ENCODE results near the gene SLU7.
"Not testable (repeated sequence)": the region's sequence is repeated elsewhere in the genome, so short reads cannot be mapped to it uniquely, and the experiment has no call there.

SLU7 gene

DNA sequence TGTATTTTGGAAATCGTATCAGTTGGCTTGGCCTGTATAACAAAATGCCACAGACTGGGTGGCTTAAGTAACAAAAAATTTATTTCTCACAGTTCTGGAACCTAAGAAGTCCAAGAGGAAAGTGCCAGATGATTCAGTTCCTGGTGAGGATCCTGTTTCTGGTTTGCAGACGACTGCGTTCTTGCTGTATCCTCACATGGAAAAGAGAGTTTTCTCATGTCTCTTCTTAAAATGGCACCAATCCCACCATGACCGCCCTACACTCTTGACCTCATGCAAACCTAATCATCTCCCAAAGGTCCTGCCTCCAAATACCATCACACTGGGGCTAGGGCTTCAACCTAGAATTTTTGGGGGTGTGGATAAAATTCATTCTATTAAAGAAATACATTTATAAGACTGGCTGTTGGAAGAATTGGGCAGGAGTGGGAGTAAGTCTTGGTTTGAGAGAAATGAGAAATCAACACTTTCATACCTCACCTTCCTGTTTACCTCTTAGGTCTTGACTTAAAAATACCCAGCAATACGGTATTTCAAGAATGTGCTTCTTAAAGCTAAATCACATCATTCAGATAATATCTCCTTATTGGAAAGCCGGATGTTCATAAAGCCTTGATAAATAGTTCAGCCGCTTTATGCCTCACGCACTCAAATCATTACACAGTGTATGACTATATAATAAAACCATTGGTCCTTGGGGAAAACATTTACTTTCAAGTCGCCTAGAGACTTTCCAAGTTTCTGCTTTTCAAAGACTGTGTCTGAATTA, 31.5 kb upstream of the SLU7 start:
- DNase-seq, result no peak

DNA sequence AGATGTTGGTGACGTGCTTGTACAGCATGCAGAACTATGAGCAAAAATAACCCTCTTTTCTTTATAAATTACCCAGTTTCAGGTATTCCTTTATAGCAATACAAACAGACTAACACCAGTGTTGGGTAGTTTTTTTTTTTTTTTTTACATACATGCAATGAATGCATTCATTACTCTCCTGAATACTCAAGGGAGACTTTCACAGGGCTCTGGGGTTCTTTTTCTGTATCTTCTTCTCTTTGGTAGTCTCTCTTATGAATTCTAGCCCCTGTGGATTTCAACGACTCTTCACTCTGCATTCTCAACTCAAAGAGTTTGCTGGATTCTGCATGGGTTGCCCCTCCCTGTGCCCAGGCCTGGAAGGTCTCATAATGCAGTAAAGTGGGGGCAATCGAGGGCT, 30.6 kb upstream of the SLU7 start:
- DNase-seq, result no peak

DNA sequence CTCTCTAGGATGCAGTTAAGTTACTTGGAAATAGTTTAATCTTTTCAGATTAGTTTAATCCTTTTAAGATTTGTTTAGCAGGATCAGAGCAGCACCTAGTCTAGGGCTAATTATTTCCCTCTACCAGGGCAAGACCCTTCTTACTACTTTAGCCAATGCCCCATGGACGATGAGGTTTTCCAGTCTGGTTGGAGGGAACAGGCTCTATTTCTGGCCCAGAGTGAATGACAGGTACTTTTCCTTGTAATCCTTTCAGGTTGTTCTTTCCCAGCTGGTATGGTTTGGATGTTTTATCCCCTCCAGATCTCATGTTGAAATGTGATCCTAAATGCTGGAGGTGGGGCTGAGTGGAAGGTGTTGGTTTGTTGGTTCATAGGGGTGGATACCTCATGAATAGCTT, 30.0 kb upstream of the SLU7 start:
- DNase-seq, result no peak

DNA sequence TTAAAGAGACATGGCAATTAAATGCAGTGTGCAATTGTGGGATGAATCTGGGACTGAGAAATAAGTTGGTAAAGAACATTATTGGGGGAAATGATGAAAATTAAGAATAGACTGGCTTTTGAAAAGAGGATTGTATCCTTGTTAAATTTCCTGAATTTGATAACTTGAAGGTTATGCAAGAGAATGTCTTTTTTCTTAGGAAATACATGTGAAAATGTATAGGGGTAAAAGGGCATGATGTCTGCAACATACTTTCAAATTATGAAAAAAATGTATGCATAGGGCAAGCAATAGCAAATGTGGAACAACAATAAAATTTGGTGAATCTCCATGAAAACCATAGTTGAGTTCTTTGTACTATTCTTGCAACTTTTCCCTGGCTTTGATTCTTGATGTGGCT, 26.9 kb upstream of the SLU7 start:
- DNase-seq, result no peak

DNA sequence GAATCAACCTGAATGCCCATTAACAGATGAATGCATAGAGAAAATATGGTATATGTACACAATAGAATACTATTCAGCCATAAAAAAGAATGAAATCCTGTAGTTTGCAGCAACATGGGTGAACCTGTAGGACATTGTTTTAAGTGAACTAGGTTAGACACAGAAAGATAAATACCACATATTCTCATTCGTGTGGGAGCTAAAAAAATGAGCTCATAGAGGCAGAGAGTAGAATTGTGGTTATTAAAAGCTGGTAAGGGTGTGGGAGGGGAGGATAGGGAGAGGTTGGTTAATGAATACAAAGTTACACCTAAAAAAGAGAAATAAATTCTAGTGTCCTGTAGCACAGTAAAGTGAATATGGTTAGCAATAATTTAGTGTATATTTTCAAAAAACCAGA, 26.3 kb upstream of the SLU7 start:
- no peak for DNase-seq

DNA sequence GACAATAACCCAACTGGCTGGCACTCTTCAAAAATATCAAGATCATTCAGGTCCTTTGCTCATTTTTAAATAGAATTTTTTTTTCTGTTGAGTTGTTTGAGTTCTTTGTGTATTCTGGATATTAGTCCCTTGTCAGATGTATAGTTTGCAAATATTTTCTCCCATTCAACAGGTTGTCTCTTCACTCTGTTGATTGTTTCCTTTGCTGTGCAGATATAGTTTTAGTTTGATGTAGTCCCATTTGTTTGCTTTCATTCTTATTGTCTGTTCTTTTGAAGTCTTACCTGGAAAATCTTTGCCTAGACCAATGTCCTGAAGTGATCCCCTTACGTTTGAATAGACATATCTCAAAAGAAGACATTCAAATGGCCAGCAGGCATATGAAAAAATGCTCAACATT, 25.5 kb upstream of the SLU7 start:
- no peak for DNase-seq

DNA sequence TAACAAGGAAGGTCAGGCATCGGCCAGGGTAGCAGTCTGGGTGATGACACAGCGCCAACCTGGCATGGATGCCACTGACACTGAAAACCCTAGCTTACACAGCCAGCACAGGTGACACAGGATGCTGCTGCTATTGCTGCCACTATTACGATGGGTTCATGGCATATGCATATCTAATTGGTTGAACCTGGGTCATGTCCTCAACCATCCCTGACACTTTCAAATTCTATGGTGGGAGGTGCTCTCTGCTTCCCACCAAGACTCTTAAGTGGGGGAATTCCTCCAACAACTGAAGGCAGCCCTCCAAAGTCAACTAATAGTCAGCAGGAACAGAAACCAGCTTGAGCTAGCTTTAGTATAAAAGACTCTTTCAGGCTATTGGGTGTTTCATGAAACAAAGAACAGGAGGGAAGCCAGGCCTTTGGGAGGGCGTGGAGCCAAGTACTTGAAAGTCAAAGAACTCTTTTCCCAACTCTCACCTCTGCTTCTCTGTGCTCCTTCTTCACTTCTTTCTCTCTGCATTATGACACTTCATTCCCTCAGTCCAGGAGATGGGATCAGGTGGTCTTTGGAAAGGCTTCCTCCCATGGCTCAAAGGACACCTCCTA, 24.0 kb upstream of the SLU7 start:
- DNase-seq, result no peak

DNA sequence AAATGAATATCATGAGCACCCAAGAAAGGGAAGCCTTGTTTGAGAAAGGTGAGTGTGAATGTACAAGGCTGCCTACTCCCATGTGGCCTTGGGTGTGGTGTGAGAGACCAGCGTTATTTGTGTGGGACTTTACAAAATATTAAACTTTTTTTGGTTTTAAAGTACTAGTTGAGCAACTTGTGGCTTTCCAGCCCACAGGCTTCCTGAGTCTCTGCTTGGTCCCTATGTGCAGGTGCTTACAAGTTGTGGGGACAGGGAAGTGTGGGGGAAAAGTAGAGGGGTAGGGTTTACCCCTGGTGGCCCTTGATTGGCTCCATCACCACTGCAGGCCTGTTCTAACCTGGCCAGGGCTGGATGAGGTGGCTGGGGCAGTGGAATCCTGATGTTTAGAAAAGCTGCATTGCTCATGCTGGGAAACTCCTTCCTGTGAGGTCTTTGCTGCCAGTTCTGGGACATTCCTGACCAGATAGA, 22.5 kb upstream of the SLU7 start:
- DNase-seq, result no peak

DNA sequence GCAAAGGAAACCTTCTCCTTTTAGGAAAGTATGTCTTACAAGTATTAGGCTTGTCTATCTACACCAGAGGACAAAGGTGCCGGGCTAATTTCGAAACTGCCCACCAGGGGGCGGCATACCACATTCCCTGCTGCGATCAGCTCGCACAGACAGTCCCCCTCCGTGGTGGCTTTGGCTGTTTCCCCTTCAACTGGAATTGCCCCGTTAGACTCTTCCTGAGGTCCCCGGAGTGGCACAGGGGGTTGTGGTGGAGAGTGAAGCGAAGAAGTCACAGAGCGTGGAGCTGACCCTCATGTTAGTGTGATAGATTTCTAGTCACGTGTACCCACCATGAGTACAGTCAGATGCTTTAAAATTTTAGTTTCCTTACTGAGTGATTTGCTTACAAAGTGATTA, 20.3 kb upstream of the SLU7 start:
- DNase-seq, result peak; percentile 62

DNA sequence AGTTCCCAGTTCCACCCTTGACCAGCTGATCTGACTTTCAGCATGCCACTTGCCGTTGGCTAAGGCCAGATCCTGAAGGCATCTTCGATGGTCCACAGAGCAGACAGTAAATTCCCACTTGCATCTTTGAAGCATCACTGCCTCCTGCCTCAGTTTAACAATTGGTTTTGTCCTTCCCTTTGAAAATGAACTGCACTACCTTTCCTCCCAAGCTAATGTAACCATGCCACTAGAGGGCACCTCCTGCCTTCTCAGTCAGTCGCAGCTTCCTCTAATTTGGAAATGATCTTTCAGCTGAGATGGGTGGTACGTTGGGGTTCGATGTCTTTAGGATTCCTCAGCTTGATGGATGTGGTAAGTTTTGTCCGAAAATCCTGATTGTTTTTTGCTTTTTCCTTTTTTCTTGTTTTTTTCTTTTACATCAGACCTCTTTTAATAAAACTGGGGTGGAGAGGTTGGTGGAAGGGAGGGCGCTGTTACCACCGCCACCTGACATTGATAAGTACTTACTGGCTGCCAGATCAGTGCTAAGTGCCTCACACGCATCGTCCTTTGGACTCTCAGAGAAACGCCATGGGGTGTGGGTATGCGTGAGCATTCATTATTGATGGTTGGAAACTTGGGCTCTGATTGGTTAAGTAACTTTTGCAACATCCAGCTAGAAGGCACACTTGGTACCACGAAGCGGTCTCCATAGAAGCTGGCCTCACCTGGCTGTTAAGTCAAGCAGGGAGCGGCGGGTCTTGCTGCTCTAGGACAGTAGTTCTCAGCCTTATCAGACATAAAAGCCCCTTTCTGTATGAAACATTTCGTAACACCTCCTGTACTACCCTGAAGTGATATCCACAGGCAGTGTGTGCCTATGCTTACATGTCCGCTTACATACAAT, 19.7 kb upstream of the SLU7 start:
- peak; percentile 51 for DNase-seq

DNA sequence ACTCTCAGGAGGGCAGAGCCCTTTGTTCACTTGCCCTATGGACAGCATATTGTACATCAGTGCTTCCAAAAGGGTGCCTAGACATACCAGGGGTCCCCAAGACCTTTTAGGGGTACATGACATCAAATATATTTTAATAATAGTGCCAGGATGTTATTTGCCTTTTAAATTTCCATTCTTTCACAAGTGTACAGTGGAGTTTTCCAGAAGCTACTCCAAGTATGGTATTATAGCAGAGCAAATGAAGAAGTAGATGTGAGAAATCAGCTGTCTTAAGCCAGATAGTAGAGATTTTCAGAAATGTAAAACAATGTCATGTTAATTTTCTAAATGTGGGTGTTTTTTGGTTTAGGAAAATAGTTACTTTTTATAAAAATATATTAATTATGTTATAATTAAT, 18.4 kb upstream of the SLU7 start:
- DNase-seq, result no peak

DNA sequence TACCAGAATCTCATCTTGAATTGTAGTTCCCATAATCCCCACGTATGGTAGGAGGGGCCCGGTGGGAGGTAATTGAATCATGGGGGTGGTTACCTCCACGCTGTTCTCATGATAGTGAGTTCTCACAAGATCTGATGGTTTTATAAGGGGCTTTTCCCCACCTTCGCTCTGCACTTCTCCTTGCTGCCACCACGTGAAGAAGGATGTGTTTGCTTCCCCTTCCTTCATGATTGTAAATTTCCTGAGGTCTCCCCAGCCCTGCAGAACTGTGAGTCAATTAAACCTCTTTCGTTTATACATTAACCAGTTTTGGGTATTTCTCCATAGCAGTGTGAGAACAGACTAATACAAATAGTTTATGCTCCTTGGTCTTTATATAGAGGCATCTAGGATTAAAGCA, 17.8 kb upstream of the SLU7 start:
- not testable (repeated sequence) for DNase-seq

DNA sequence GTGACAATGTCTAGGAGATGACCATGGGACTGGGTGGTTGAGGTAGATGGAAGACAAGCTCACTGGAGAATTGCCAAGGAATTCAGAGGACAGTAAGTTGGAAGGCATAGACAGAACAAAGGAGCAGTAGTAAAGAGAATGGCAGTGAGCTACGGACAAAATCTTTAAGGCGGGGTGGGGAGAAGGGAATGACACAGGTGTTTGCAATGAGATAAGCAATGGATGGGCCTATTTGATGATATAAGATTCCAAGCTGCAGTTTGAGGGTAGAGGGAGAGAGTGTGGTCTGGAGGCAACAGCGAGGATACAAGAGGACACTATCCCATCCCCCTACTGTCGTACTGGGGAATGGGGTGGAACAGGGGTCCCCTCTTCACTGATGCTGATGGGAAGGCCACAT, 17.1 kb upstream of the SLU7 start:
- no peak for DNase-seq

DNA sequence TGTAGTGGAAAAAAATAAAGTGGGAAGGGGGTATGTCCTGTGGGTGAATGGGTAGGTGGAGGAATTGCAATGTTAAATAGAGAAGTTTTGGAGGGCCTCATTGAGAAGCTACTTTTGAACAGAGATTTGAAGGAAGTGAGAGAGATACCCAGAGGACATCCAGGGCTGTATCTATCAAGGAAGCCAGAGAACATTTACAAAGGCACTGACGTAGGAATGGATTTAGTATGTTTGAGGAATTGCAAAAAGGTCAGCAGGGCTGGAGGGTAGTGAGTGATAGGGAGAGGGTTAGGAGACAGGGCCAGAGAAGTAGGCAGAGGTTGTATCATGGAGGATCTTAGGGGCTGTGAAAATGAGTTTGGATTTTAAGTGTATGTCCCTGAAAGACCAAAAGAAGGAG, 16.7 kb upstream of the SLU7 start:
- no peak for DNase-seq

DNA sequence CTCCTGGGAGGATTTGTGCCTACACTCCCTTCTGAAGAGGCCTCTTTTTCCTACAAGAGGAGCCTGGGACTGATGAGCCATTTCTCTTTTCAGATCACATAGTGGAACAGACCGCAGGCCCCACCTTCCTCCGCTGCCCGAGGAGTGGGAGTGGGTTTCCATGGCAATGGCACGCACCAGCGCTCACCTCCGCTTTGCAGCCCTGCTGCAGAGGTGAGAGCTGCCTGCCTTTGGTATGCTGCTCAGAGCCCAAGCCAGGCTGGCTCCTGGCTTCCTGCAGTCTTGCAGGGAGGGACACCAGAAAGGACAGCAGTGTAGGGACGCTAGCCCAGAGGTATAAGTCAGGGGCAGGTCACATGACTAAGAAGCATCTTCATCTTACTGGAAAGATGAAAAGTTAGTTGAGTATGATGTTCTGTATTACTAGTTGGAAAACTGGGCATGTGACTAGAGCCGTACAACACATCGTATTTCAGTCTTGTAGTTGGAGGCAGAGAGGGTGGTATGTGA, 15.2 kb upstream of the SLU7 start:
- DNase-seq, result no peak

DNA sequence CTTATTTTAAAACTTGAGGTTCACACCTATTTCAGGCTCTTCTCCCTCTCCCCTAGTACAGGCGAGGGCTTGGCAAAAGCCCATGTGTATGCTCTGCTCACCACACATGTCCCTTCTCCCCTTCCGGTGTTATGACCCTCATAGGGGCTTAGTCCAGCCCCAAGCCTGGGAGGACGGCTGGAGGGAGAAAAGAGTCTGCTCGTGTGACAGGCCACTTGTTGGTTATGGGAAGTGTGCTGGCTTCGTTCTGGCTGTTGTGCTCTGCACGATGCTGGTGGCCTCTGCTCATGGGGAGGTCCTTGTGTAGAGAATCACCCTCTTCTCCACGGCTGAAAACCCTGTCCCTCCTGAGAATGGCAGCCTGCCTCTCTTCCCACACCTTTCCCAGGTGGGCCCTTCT, 13.9 kb upstream of the SLU7 start:
- no peak for DNase-seq

DNA sequence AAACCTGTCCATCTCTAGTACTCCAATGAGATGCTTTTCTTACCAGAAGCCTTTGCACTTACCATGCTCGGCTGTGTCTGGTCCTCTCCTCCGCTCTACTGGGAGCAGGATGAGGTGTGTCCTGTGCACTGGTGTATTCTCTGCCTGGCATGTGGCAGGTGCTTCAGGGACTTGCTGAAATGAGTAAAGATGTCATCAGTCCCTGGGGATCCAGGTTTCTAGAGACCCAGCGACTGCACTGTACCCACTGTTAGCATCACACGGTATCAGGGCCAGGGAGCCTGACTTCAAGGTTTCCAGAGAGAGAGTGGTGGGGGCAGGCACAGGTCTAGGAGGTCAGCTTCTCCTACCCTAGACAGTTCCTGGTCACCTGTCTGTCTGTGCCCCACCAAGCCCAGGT, 13.3 kb upstream of the SLU7 start:
- DNase-seq, result no peak

DNA sequence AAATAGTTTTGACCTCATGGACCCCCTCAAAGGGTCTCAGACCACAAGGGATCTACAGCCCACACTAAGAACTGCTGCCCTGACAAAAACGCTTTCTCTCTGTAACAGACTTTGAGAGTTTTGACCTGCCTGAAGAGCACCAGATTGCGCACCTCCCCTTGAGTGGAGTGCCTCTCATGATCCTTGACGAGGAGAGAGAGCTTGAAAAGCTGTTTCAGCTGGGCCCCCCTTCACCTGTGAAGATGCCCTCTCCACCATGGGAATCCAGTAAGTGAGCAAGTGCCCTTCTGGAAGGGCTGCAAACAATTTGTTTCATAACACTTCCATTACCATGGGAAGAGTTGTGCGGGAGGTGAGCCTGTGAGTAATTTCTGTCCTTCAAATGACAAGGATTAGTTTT, 8.7 kb upstream of the SLU7 start:
- DNase-seq, result no peak

DNA sequence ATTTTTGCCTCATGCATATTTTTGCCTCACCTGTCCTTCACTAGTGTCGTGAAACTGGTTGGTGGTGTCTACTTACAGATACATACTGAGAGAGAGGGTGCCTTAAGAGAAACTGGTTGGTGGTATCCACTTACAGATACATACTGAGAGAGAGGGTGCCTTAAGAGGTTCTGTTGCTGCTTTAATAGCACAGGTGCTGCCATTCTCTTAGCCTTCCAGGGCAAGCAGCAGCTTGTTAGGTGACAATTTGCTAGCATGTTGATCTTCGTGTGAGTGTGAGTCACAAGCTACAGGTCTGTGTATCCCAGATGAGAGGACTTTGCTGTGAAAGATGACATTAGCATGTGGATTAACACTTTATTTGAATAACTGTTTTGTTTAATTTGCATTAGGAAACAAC, 4.2 kb upstream of the SLU7 start:
- no peak for DNase-seq

DNA sequence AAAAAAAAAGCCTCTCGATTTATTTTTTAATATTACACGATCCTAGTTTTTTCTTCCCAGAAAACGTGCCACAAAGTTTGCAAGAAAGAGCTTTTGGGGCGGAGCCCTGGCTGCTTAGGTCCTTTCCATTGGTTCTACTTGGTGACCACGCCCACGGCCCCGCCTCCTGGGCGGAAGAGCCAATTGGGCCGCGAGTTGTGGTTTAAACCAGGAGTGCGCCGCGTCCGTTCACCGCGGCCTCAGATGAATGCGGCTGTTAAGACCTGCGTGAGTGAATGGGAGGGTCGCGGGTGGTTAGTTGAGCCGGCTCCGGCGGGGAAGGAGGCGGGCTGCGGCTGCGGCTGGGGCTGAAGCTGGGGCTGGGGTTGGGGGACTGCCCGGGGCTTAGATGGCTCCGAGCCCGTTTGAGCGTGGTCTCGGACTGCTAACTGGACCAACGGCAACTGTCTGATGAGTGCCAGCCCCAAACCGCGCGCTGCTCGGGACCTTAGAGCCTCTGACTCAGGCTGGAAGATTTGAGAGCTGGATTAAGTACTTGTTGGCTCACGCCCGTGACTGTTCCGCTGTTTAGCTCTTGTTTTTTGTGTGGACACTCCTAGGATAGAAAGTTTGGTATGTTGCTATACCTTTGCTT, 2.9 kb upstream of the SLU7 start, which contains the start of gene PTTG1:
PTTG1 (plus strand) TSS at position 231 of the 634 bp plus-strand sequence. CDS start 458 bp downstream, outside the sequence.
- peak; percentile 87 for DNase-seq

DNA sequence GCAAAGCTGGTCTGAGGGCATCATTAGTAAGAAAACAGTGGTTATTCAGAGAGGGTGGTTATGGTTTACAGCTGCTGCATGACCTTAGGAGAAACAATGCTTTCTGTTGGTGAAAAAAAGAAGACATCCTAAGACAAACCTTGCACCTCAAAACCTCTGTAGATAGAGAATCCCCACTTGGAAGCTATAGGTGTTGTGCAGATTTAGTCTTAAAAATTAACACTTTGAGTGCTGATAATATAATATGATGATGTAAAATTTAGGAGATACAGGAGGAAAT, 1.4 kb upstream of the SLU7 start:
- no peak for DNase-seq

DNA sequence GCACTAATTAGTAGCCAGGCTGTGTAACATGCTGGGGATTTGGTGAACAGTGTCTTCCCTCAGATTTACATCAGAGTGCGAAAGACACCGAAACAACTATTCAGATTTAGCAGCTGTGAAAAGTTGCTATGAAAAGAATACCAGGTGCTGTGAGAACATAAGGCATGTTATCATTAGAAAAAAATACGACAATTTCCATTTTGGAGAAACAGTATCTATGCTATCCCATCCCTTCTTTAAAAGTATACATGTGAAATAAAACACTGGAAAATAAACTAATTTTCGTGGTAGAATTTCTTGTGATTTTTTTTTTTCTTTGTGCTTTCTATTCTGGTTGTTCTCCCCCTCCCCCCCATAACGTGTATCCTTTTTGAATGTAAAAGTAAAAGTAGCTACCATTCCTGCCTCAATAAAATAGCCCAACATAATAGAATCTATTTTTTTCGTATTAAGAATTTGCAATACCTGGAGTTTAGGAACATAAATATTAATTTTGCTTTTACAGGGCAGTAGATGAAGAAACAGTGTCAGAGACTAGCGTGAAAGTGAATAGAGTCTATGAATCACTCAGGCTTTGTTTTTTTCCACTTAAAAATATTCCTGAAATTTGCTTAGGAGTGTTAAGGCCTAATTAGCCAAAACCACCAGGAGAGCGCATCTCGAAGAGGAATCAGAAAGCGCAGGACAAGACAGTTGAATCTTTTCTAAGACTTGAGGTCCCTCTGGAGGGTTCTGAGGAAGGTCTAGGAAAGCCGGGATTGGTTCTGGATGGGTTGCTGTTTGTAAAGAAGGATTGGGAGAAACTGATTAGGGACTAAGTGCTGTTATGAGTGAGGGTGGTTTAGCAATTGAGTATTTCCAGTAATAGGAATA, 813 bp upstream of the SLU7 start:
- DNase-seq, result no peak

Measured in DMS 273 treated with DMSO at 0.1 percent for 48 hours (cell line).